SK-N-SH (cell line): ENCODE data around the gene C2CD4C. TPM values are rescaled to one million over a fixed set of nuclear protein-coding genes. Genes with fewer than 3 reads are reported as not detected.

ENCODE experiments used
- CTCF ChIA-PET: fragments of 300-600, 350-600 bp; formaldehyde crosslinking; extraction: SDS; loops from one replicate; lab custom pipeline; 2021; lab: Yijun Ruan, JAX
- POLR2A ChIA-PET: fragments of 350-600 bp; sonication (Branson Sonifier 250); formaldehyde crosslinking; extraction: SDS; loops from one replicate; lab custom pipeline; 2020; ENCODE audit warnings: antibody characterized with exemption, inconsistent platforms; lab: Yijun Ruan, JAX
- DNase-seq: peaks from one replicate; pipeline ENCODE4 v3.0.0; 2012
- H2AFZ ChIP-seq: fragments of 200-600 bp; sonication (generic); 2 replicates; pipeline ENCODE4 v1.8.1; 2016; ENCODE audit warnings: antibody characterized with exemption, mild to moderate bottlenecking, low read depth
- H3F3A ChIP-seq: fragments of 200-600 bp; sonication (generic); replicated peaks from 2 replicates; pipeline ENCODE3; 2016; ENCODE audit warnings: antibody characterized with exemption, mild to moderate bottlenecking; ENCODE audit not compliant: insufficient read depth
- H3K27ac ChIP-seq, 2 experiments: fragments of 200-500 bp in 1 of 2; fragments of 200-600 bp in 1 of 2; sonication (Bioruptor generic) in 1 of 2; sonication (generic), shearing (Covaris generic) in 1 of 2; 2 replicates each; pipeline versions ENCODE4 v1.5.1 to v1.6.1; 2014 to 2016; ENCODE audit warnings: low read depth in 2 of 2, inconsistent platforms in 1 of 2, low read length in 1 of 2, mild to moderate bottlenecking in 1 of 2, mixed read lengths in 1 of 2
- H3K27me3 ChIP-seq: fragments of 200-600 bp; sonication (generic), shearing (Covaris generic); 2 replicates; pipeline ENCODE4 v1.6.1; 2016; ENCODE audit warnings: mixed run types; ENCODE audit not compliant: insufficient read depth
- H3K36me3 ChIP-seq, 2 experiments: fragments of 200-500 bp in 1 of 2; fragments of 200-600 bp in 1 of 2; sonication (Bioruptor generic) in 1 of 2; sonication (generic) in 1 of 2; replicated peaks in 1 of 2; 2 replicates each; pipeline versions ENCODE3 to v1.5.1; 2014 to 2016; ENCODE audit warnings: low read length in 1 of 2, mild to moderate bottlenecking in 1 of 2; ENCODE audit not compliant: insufficient read depth in 2 of 2, control insufficient read depth in 1 of 2
- H3K4me1 ChIP-seq, 2 experiments: fragments of 200-500 bp in 1 of 2; fragments of 200-600 bp in 1 of 2; sonication (Bioruptor generic) in 1 of 2; sonication (generic), shearing (Covaris generic) in 1 of 2; 2 replicates each; pipeline versions ENCODE4 v1.5.1 to v1.6.1; 2014 to 2016; ENCODE audit warnings: low read depth in 1 of 2, low read length in 1 of 2, mixed run types in 1 of 2; ENCODE audit not compliant: insufficient read depth in 2 of 2, control insufficient read depth in 1 of 2
- H3K4me2 ChIP-seq: fragments of 200-600 bp; sonication (generic), shearing (Covaris generic); 2 replicates; pipeline ENCODE4 v1.6.1; 2017; ENCODE audit warnings: mixed run types
- H3K4me3 ChIP-seq, 2 experiments: fragments of 200-500 bp in 1 of 2; fragments of 200-600 bp in 1 of 2; sonication (Bioruptor generic) in 1 of 2; sonication (generic), shearing (Covaris generic) in 1 of 2; 2 replicates each; pipeline versions ENCODE4 v1.5.1 to v1.8.1; 2014 to 2016; ENCODE audit warnings: low read depth in 2 of 2, inconsistent platforms in 1 of 2, low read length in 1 of 2, mild to moderate bottlenecking in 1 of 2, mixed read lengths in 1 of 2, moderate library complexity in 1 of 2
- H3K79me2 ChIP-seq: fragments of 200-600 bp; sonication (generic); 2 replicates; pipeline ENCODE4 v1.8.1; 2017; ENCODE audit warnings: mild to moderate bottlenecking; ENCODE audit not compliant: insufficient read depth
- H3K9ac ChIP-seq: fragments of 200-600 bp; sonication (generic); 2 replicates; pipeline ENCODE4 v1.6.1; 2017; ENCODE audit warnings: mixed run types
- H3K9me2 ChIP-seq: fragments of 200-600 bp; sonication (generic); 2 replicates; pipeline ENCODE4 v1.6.1; 2017; ENCODE audit warnings: mixed run types
- H3K9me3 ChIP-seq: fragments of 200-600 bp; sonication (generic); 2 replicates; pipeline ENCODE4 v1.6.1; 2017; ENCODE audit warnings: mixed run types, mild to moderate bottlenecking, moderate library complexity
- H4K20me1 ChIP-seq: fragments of 200-600 bp; sonication (generic); 2 replicates; pipeline ENCODE4 v1.6.1; 2017; ENCODE audit warnings: mild to moderate bottlenecking, mixed run types; ENCODE audit not compliant: insufficient read depth
- CHD2 ChIP-seq: fragments of 150-350 bp; IDR thresholded peaks from 2 replicates; pipeline ENCODE4 v1.6.1; 2018; ENCODE audit warnings: low read length; ENCODE audit not compliant: partially characterized antibody
- ELF1 ChIP-seq: IDR thresholded peaks from 2 replicates; pipeline ENCODE4 v1.4.0; 2012
- EP300 ChIP-seq, 2 experiments: IDR thresholded peaks; 2 replicates each; pipeline versions ENCODE4 v1.4.0 to v1.6.1; 2012; ENCODE audit warnings: borderline replicate concordance in 1 of 2, low read depth in 1 of 2, low read length in 1 of 2
- FOSL2 ChIP-seq: IDR thresholded peaks from 2 replicates; pipeline ENCODE4 v1.4.0; 2012; ENCODE audit warnings: low read depth, mild to moderate bottlenecking, moderate library complexity, borderline replicate concordance
- FOXM1 ChIP-seq: IDR thresholded peaks from 2 replicates; pipeline ENCODE4 v1.4.0; 2012; ENCODE audit warnings: low read depth, mild to moderate bottlenecking
- GATA2 ChIP-seq: sonication (generic); formaldehyde crosslinking; IDR thresholded peaks from 2 replicates; pipeline ENCODE4 v1.5.0; 2020; ENCODE audit warnings: mild to moderate bottlenecking, missing genetic modification reagents
- JUND ChIP-seq: IDR thresholded peaks from 2 replicates; pipeline ENCODE4 v1.4.0; 2012
- MEF2A ChIP-seq: IDR thresholded peaks from 2 replicates; pipeline ENCODE4 v1.4.0; 2012; ENCODE audit warnings: low read depth, borderline replicate concordance
- NRF1 ChIP-seq: IDR thresholded peaks from 2 replicates; pipeline ENCODE4 v1.6.1; 2012; ENCODE audit warnings: low read depth, mild to moderate bottlenecking, low read length
- POLR2AphosphoS5 ChIP-seq: IDR thresholded peaks from 2 replicates; pipeline ENCODE4 v1.6.1; 2012; ENCODE audit warnings: low read depth, low read length
- RAD21 ChIP-seq: IDR thresholded peaks from 2 replicates; pipeline ENCODE4 v1.6.1; 2012; ENCODE audit warnings: mild to moderate bottlenecking, low read length
- REST ChIP-seq: IDR thresholded peaks from 2 replicates; pipeline ENCODE4 v1.6.1; 2012; ENCODE audit warnings: mild to moderate bottlenecking, low read depth, low read length, moderate library complexity
- RFX5 ChIP-seq: IDR thresholded peaks from 2 replicates; pipeline ENCODE4 v1.6.1; 2012; ENCODE audit warnings: mild to moderate bottlenecking, improper control_type of control experiment, low read length
- SIN3A ChIP-seq: IDR thresholded peaks from 2 replicates; pipeline ENCODE4 v1.6.1; 2012; ENCODE audit warnings: low read depth, mild to moderate bottlenecking, low read length, moderate library complexity, borderline replicate concordance
- TAF1 ChIP-seq: IDR thresholded peaks from 2 replicates; pipeline ENCODE4 v1.6.1; 2012; ENCODE audit warnings: low read depth, mild to moderate bottlenecking, low read length, moderate library complexity, borderline replicate concordance
- TCF12 ChIP-seq: IDR thresholded peaks from 2 replicates; pipeline ENCODE4 v1.4.0; 2012
- TEAD4 ChIP-seq: IDR thresholded peaks from 2 replicates; pipeline ENCODE4 v1.4.0; 2012; ENCODE audit warnings: mild to moderate bottlenecking, borderline replicate concordance; ENCODE audit not compliant: insufficient read depth
- USF1 ChIP-seq: IDR thresholded peaks from 2 replicates; pipeline ENCODE4 v1.4.0; 2012; ENCODE audit warnings: low read depth, borderline replicate concordance
- YY1 ChIP-seq: IDR thresholded peaks from 2 replicates; pipeline ENCODE4 v1.4.0; 2012; ENCODE audit warnings: low read depth, mild to moderate bottlenecking
- WGBS: methylation state at CpG from one replicate; pipeline ENCODE4 v1.1.6; 2017; ENCODE audit warnings: low lambda C conversion rate; 5-methylcytosine and 5-hydroxymethylcytosine counted together
- polyA plus RNA-seq, 3 experiments: library from polyadenylated mRNA; depleted of rRNA; stranded (reverse); fragments of >200 nt; gene quantifications; 2 replicates each; pipeline ENCODE4 v1.2.3, GENCODE V29; 2012
- TF ChIP-seq, protein P1 (sequence below): IDR thresholded peaks from 2 replicates; pipeline ENCODE4; 2012

The C2CD4C gene
- polyA plus RNA-seq, 1 of the 3 experiments (the other 2 are of a cell fraction) = 0.23 TPM

- ChIA-PET CTCF (interaction anchor here (0.9 kb wide), 1 partner anchor 53 kb away, joined by 3 read pairs; no protein-coding TSS in a partner anchor), POLR2A (no interaction called here)
- Histone ChIP-seq H3K27me3 (no peaks in the 10 kb centered on the region), H4K20me1 (no peaks in the 10 kb centered on the region), H3K36me3 (no peaks in the 10 kb centered on the region), H3K4me3 (no peak overlapping the region), H3K9me2 (no peaks in the 10 kb centered on the region), H3K9ac (no peak overlapping the region), H3K4me2 (no peak overlapping the region), H3K27ac (no peak overlapping the region), H3K79me2 (no peaks in the 10 kb centered on the region), H3F3A (no peaks in the 10 kb centered on the region), H2AFZ (no peak overlapping the region), H3K4me1 (peaks cover 0 to 7% of the 10 kb centered on the region in 2 experiments; a peak in 1 of 4 replicates), H3K9me3 (no peaks in the 10 kb centered on the region)
- no peak for TF ChIP-seq CHD2
- TF ChIP-seq TCF12 = no peak
- no peak for TF ChIP-seq JUND
- TF ChIP-seq TEAD4 = no peak
- TF ChIP-seq, protein P1, sequence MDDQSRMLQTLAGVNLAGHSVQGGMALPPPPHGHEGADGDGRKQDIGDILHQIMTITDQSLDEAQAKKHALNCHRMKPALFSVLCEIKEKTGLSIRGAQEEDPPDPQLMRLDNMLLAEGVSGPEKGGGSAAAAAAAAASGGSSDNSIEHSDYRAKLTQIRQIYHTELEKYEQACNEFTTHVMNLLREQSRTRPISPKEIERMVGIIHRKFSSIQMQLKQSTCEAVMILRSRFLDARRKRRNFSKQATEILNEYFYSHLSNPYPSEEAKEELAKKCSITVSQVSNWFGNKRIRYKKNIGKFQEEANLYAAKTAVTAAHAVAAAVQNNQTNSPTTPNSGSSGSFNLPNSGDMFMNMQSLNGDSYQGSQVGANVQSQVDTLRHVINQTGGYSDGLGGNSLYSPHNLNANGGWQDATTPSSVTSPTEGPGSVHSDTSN = no peak
- TF ChIP-seq ELF1 = no peak
- no peak for TF ChIP-seq USF1
- no peak for TF ChIP-seq FOXM1
- no peak for TF ChIP-seq RFX5
- no peak for TF ChIP-seq NRF1
- TF ChIP-seq GATA2 (CRISPR knock-in tag) = no peak
- no peak for TF ChIP-seq EP300 (IDR thresholded peaks at IDR 0.05; ENCODE audit: borderline replicate concordance in 1 of 2, low read depth in 1 of 2, low read length in 1 of 2)
- TF ChIP-seq RAD21 = no peak
- TF ChIP-seq MEF2A = no peak
- no peak for TF ChIP-seq FOSL2
- TF ChIP-seq REST = no peak
- no peak for TF ChIP-seq POLR2AphosphoS5
- TF ChIP-seq SIN3A = no peak
- no peak for TF ChIP-seq YY1
- TF ChIP-seq TAF1 = no peak
- 72% methylated on average over 16 of the region's 40 CpGs for WGBS
- DNase-seq = no peak
Observed at GRCh38 chr19:422213-422916, 13.4 kb upstream of the C2CD4C start.
